H9 (cell line): ENCODE results near the gene EPS8. TPM values are rescaled to one million over a fixed set of nuclear protein-coding genes. Genes with fewer than 3 reads are reported as not detected.

Experiments
- DNase-seq: peaks from one replicate; pipeline ENCODE4 v3.0.0-alpha.2; 2017
- H2AFZ ChIP-seq: one replicate; pipeline ENCODE4 v1.6.1; 2013; ENCODE audit warnings: mild to moderate bottlenecking, low read length, control low read depth, moderate library complexity
- H2AK5ac ChIP-seq: 2 replicates; pipeline ENCODE4 v1.6.1; 2013; ENCODE audit warnings: low read length, control low read depth, mixed read lengths; ENCODE audit not compliant: insufficient read length
- H2BK120ac ChIP-seq: one replicate; pipeline ENCODE4 v1.6.1; 2013; ENCODE audit warnings: low read depth, mild to moderate bottlenecking, low read length, control low read depth, inconsistent platforms; ENCODE audit not compliant: poor library complexity, severe bottlenecking
- H2BK12ac ChIP-seq: 2 replicates; pipeline ENCODE4 v1.6.1; 2013; ENCODE audit warnings: low read length, control low read depth, mixed read lengths, low read depth; ENCODE audit not compliant: insufficient read length
- H2BK15ac ChIP-seq: 2 replicates; pipeline ENCODE4 v1.6.1; 2013; ENCODE audit warnings: low read depth, low read length, control low read depth
- H2BK20ac ChIP-seq: one replicate; pipeline ENCODE4 v1.6.1; 2013; ENCODE audit warnings: low read depth, mild to moderate bottlenecking, low read length, control low read depth, inconsistent platforms; ENCODE audit not compliant: poor library complexity, severe bottlenecking
- H2BK5ac ChIP-seq: 2 replicates; pipeline ENCODE4 v1.6.1; 2013; ENCODE audit warnings: low read length, control low read depth, mixed read lengths; ENCODE audit not compliant: insufficient read length
- H3K14ac ChIP-seq: 2 replicates; pipeline ENCODE4 v1.6.1; 2013; ENCODE audit warnings: low read length, control low read depth; ENCODE audit not compliant: insufficient read depth
- H3K18ac ChIP-seq: 2 replicates; pipeline ENCODE4 v1.6.1; 2013; ENCODE audit warnings: low read depth, mild to moderate bottlenecking, mixed read lengths, low read length, control low read depth; ENCODE audit not compliant: insufficient read length
- H3K23ac ChIP-seq: 2 replicates; pipeline ENCODE4 v1.6.1; 2013; ENCODE audit warnings: low read length, control low read depth, mixed read lengths, low read depth; ENCODE audit not compliant: insufficient read length
- H3K23me2 ChIP-seq: 2 replicates; pipeline ENCODE4 v1.6.1; 2013; ENCODE audit warnings: low read depth, mild to moderate bottlenecking, mixed read lengths, low read length, control low read depth; ENCODE audit not compliant: insufficient read length, poor library complexity, severe bottlenecking
- H3K27ac ChIP-seq: 2 replicates; pipeline ENCODE4 v1.5.1; 2013; ENCODE audit warnings: low read length, control low read depth, mixed read lengths, low read depth; ENCODE audit not compliant: insufficient read length
- H3K27me3 ChIP-seq: 2 replicates; pipeline ENCODE4 v1.6.1; 2013; ENCODE audit warnings: low read length, control low read depth, inconsistent platforms; ENCODE audit not compliant: insufficient read depth
- H3K4ac ChIP-seq: 2 replicates; pipeline ENCODE4 v1.6.1; 2013; ENCODE audit warnings: low read depth, mild to moderate bottlenecking, control low read depth, inconsistent platforms, low read length, moderate library complexity
- H3K4me1 ChIP-seq: 2 replicates; pipeline ENCODE4 v1.6.1; 2013; ENCODE audit warnings: low read length, control low read depth, inconsistent platforms; ENCODE audit not compliant: insufficient read depth
- H3K4me2 ChIP-seq: 2 replicates; pipeline ENCODE4 v1.6.1; 2013; ENCODE audit warnings: low read length, control low read depth, mixed read lengths; ENCODE audit not compliant: insufficient read length, insufficient read depth
- H3K56ac ChIP-seq: 2 replicates; pipeline ENCODE4 v1.6.1; 2013; ENCODE audit warnings: low read depth, mild to moderate bottlenecking, mixed read lengths, low read length, control low read depth; ENCODE audit not compliant: insufficient read length
- H3K79me1 ChIP-seq: 2 replicates; pipeline ENCODE4 v1.6.1; 2013; ENCODE audit warnings: low read depth, mild to moderate bottlenecking, moderate library complexity, low read length, control low read depth, inconsistent platforms; ENCODE audit not compliant: insufficient read depth, poor library complexity, severe bottlenecking
- H3K79me2 ChIP-seq: 2 replicates; pipeline ENCODE4 v1.6.1; 2013; ENCODE audit warnings: low read length, control low read depth, inconsistent platforms; ENCODE audit not compliant: insufficient read depth
- H3K9ac ChIP-seq: 2 replicates; pipeline ENCODE4 v1.6.1; 2013; ENCODE audit warnings: low read length, control low read depth, mixed read lengths; ENCODE audit not compliant: insufficient read length; ENCODE audit errors: extremely low read depth
- H3K9me3 ChIP-seq: one replicate; pipeline ENCODE4 v1.6.1; 2013; ENCODE audit warnings: low read depth, low read length, inconsistent platforms; ENCODE audit not compliant: control insufficient read depth
- H3T11ph ChIP-seq: one replicate; pipeline ENCODE4 v1.6.1; 2013; ENCODE audit warnings: mild to moderate bottlenecking, low read length, control low read depth, inconsistent platforms
- H4K20me1 ChIP-seq: one replicate; pipeline ENCODE4 v1.6.1; 2013; ENCODE audit not compliant: control insufficient read depth, insufficient read length, insufficient read depth
- H4K5ac ChIP-seq: 2 replicates; pipeline ENCODE4 v1.6.1; 2013; ENCODE audit warnings: low read depth, mild to moderate bottlenecking, mixed read lengths, low read length, control low read depth; ENCODE audit not compliant: insufficient read length
- H4K8ac ChIP-seq: replicated peaks from 2 replicates; pipeline ENCODE4 v1.6.1; 2013; ENCODE audit warnings: low read length, control low read depth, mixed read lengths, low read depth; ENCODE audit not compliant: insufficient read length
- H4K91ac ChIP-seq: 2 replicates; pipeline ENCODE4 v1.6.1; 2013; ENCODE audit warnings: low read depth, mild to moderate bottlenecking, moderate library complexity, mixed read lengths, low read length, control low read depth; ENCODE audit not compliant: insufficient read length
- H3K27ac Mint-ChIP-seq, 3 experiments: 2 replicates in 2 of 3; 3 replicates in 1 of 3; pipeline ENCODE4 v1.8.0; 2020 to 2021; ENCODE audit warnings: mixed read lengths in 3 of 3, mild to moderate bottlenecking in 1 of 3, moderate library complexity in 1 of 3
- H3K27me3 Mint-ChIP-seq: 2 replicates; pipeline ENCODE4 v1.8.0; 2021; ENCODE audit warnings: low read depth, mild to moderate bottlenecking, moderate library complexity, mixed read lengths
- H3K36me3 Mint-ChIP-seq, 3 experiments: 2 replicates in 2 of 3; 3 replicates in 1 of 3; pipeline ENCODE4 v1.8.0; 2020 to 2021; ENCODE audit warnings: low read depth in 3 of 3, mixed read lengths in 3 of 3; ENCODE audit not compliant: insufficient read depth in 1 of 3
- H3K4me1 Mint-ChIP-seq, 2 experiments: 2 replicates each; pipeline ENCODE4 v1.8.0; 2020; ENCODE audit warnings: mixed read lengths in 2 of 2
- H3K4me3 Mint-ChIP-seq, 2 experiments: 2 replicates in 1 of 2; 3 replicates in 1 of 2; pipeline ENCODE4 v1.8.0; 2020 to 2021; ENCODE audit warnings: mild to moderate bottlenecking in 2 of 2, mixed read lengths in 2 of 2, moderate library complexity in 1 of 2
- H3K9me3 Mint-ChIP-seq, 2 experiments: 2 replicates in 1 of 2; 3 replicates in 1 of 2; pipeline ENCODE4 v1.8.0; 2020; ENCODE audit warnings: mild to moderate bottlenecking in 2 of 2, mixed read lengths in 2 of 2, moderate library complexity in 1 of 2
- WGBS: extraction: QIAGEN DNeasy Blood & Tissue Kit; methylation state at CpG from one replicate; pipeline ENCODE4 v1.1.7; 2013; ENCODE audit warnings: missing lambda C conversion rate, low lambda C conversion rate, mixed read lengths; ENCODE audit not compliant: insufficient read length; ENCODE audit errors: extremely low coverage; 5-methylcytosine and 5-hydroxymethylcytosine counted together
- total RNA-seq: library from RNA; stranded (reverse); gene quantifications from 2 replicates; pipeline ENCODE4 v1.2.1, GENCODE V29; 2021
- TF ChIP-seq, protein P1 (sequence below): fragments of 200-600 bp; sonication (generic); conservative IDR thresholded peaks from 3 replicates; pipeline ENCODE4 v1.8.0; 2021; ENCODE audit warnings: antibody characterized with exemption, mild to moderate bottlenecking

EPS8 gene
- total RNA-seq, 1 experiment from 2014 or later: 2.2 TPM

GRCh38 chr12:15726027-15726877 is 62.9 kb downstream of the EPS8 start:
- Histone ChIP-seq H3K18ac (no peak overlapping the region), H2BK12ac (no peak overlapping the region), H3K4me1 (no peaks in the 10 kb centered on the region), H3T11ph (no peak overlapping the region), H2BK20ac (no peak overlapping the region), H3K14ac (no peak overlapping the region), H3K9me3 (no peaks in the 10 kb centered on the region), H3K27me3 (no peaks in the 10 kb centered on the region), H3K27ac (no peak overlapping the region), H2AFZ (no peak overlapping the region), H4K8ac (no peak overlapping the region), H3K79me1 (no peaks in the 10 kb centered on the region), H2AK5ac (no peak overlapping the region), H2BK5ac (no peak overlapping the region), H4K20me1 (no peaks in the 10 kb centered on the region), H3K23ac (no peak overlapping the region), H4K91ac (no peak overlapping the region), H2BK15ac (no peak overlapping the region), H2BK120ac (no peak overlapping the region), H3K4ac (no peak overlapping the region), H3K23me2 (no peaks in the 10 kb centered on the region), H3K79me2 (no peaks in the 10 kb centered on the region), H3K9ac (no peak overlapping the region), H3K56ac (no peak overlapping the region), H3K4me2 (no peak overlapping the region), H4K5ac (no peak overlapping the region)
- Mint-ChIP-seq H3K27ac (no peak overlapping the region; a peak in 1 of 7 replicates), H3K4me3 (no peak overlapping the region), H3K36me3 (no peaks in the 10 kb centered on the region), H3K27me3 (no peaks in the 10 kb centered on the region), H3K4me1 (no peaks in the 10 kb centered on the region), H3K9me3 (no peaks in the 10 kb centered on the region)
- TF ChIP-seq, protein P1, sequence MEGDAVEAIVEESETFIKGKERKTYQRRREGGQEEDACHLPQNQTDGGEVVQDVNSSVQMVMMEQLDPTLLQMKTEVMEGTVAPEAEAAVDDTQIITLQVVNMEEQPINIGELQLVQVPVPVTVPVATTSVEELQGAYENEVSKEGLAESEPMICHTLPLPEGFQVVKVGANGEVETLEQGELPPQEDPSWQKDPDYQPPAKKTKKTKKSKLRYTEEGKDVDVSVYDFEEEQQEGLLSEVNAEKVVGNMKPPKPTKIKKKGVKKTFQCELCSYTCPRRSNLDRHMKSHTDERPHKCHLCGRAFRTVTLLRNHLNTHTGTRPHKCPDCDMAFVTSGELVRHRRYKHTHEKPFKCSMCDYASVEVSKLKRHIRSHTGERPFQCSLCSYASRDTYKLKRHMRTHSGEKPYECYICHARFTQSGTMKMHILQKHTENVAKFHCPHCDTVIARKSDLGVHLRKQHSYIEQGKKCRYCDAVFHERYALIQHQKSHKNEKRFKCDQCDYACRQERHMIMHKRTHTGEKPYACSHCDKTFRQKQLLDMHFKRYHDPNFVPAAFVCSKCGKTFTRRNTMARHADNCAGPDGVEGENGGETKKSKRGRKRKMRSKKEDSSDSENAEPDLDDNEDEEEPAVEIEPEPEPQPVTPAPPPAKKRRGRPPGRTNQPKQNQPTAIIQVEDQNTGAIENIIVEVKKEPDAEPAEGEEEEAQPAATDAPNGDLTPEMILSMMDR: no peak
- no peak for DNase-seq
- no CpG with 5 or more reads among the region's 2 CpGs for WGBS
